HG03378 (cell line): ENCODE results near the gene NDUFC1.
"Not testable (repeated sequence)": the region's sequence is repeated elsewhere in the genome, so short reads cannot be mapped to it uniquely, and the experiment has no call there.

Experiments used
- ATAC-seq: cut with Tn5 transposase; IDR thresholded peaks from one replicate; pipeline ENCODE4 v1.9.1; 2021; ENCODE audit warnings: mild to moderate bottlenecking, moderate library complexity; ENCODE audit not compliant: unreplicated experiment

NDUFC1 gene

DNA sequence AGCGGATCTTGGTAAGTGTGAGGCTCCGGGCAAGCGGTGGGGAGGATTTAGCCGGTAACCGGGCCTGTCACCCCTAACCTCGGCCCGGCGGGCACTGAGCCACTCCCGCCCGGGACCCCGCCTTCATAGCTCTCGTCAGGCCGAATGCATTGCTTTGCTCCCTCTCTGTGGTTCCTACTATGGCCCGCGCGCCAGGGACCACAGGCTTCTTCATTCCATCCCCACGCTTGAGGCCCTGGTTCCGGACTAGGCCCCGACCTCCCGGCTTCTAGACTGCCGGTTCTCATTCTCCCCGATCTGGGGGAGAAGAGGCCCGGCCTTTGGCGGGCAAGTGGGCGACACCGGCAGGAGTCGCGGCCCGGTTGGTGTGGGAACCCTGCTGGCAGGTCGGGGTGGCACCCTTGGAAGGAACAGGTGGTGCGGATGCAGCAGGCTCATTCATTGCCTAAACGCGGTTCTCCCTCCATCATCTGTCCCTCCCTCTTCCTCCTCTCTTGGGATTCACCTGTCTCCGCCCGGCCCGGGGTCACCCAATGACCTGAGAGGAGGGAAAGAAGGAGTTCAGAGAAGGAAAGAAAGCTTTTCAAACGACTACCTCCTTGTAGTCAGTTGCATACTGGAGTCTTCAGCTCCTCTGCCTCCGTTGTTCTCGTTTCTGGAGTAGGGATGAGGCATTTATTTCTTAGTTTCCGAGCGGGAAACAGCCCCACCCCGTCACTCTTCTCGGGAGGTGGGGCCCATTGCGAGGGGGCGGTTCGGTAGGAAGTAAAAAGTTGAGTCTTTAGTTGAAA is at the start of gene NDUFC1:
NDUFC1 (minus strand) TSS at position 657 of the 791 bp plus-strand sequence. CDS start 6,679 bp downstream, outside the sequence.
- peak; percentile 40 for ATAC-seq

- ATAC-seq = no peak
Observed at GRCh38 chr4:139337612-139338011, 35.3 kb upstream of the NDUFC1 start.

GRCh38 chr4:139333046-139333445 is 30.8 kb upstream of the NDUFC1 start:
- ATAC-seq = no peak

DNA sequence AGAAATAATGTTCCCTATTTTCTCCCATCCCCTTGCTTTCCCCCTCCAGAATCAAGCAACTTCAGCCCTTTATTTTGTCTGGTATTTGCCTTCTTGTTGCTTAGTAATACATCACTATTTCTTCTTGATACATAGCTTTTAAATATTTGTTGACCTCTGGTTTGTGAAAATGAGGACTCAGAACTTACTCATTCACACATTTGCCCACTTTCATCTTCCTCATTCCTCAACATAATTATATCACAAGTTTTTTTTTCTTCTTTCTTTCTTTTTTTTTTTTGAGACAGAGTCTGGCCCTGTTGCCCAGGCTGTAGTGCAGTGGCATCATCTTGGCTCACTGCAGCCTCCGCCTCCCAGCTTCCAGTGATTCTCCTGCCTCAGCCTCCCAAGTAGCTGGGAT is 28.9 kb upstream of the NDUFC1 start:
- no peak for ATAC-seq

GRCh38 chr4:139330283-139330682 is 28.0 kb upstream of the NDUFC1 start:
- ATAC-seq = no peak

GRCh38 chr4:139329665-139330200 is 27.5 kb upstream of the NDUFC1 start:
- ATAC-seq = no peak

DNA sequence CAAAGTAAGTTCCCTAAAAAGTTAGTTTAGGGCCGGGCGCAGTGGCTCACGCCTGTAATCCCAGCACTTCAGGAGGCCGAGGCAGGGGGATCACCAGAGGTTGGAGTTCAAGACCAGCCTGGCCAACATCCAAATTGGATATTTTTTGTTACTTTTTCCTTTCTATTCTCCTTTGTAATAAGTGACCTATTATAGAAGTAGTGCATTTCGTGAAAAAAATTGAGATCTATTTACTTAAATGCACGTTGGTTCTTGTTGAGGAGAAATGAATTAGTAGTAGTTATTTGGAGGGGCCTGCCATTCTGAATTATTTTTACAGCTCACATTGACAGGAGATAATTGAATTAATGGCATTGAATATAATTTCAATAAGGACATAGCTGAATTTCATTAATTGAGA is 22.3 kb upstream of the NDUFC1 start:
- ATAC-seq = no peak

GRCh38 chr4:139322541-139322940 is 20.3 kb upstream of the NDUFC1 start:
- not testable (repeated sequence) for ATAC-seq

GRCh38 chr4:139322070-139322469 is 19.8 kb upstream of the NDUFC1 start:
- ATAC-seq = not testable (repeated sequence)

- ATAC-seq = no peak
Observed at GRCh38 chr4:139319571-139319970, 17.3 kb upstream of the NDUFC1 start.

DNA sequence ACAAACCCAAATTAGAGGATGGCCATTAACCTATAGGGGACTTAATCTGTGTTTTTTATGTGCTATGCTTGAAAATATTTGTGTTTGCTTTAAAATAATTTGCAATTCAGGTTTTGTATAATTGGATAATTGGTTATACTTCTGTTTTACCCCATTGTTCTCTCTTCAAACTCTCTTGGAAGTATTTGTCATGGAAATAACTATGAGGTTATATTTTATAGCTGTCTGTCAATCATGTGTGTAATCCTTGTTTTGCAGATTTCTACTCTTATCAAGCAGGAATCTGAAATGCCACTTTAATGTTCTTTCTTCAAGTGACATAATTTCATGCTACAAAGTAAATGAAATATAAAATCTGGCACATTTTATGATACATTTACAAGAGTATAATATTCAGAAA is 15.4 kb upstream of the NDUFC1 start:
- ATAC-seq = no peak

DNA sequence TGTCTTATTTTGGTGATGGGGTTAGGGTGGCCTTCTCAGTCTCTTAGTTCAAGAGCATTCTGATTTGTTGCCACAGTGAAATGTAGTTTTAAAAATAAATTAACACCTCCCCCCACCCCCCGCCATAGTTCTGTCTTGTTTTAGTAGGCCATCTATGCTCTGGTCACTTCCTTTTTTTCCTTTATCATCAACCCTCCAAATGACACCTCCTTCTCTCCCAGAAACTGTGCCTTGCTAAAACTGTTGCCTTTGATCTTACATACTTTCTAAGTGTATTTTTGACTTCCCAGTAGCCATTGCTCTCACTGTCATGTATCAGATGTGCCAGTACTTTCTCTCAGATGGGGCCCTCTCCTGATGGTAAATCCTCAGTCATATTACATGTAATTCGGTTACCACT is 14.5 kb upstream of the NDUFC1 start:
- no peak for ATAC-seq

DNA sequence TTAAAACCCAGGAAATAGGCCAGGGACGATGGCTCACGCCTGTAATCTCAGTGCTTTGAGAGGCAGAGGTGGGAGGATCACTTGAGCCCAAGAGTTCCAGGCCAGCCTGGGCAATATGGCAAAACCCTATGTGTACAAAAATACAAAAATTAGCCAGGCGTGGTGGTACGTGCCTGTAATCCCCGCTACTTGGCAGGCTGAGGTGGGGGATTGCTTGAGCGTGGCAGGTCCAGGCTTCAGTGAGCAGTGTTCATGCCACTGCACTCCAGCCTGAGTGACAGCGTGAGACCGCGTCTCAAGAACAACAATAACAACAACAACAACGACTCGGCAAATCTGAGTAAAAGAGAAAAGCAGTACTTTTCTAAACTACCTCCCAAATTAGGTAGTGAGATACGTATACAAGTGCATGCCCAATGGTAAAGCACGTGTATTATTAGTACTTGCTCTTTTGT is 13.0 kb upstream of the NDUFC1 start:
- ATAC-seq = peak; percentile 51

GRCh38 chr4:139314047-139314800 is 11.9 kb upstream of the NDUFC1 start:
- ATAC-seq = no peak

- not testable (repeated sequence) for ATAC-seq
Observed at GRCh38 chr4:139313414-139313813, 11.1 kb upstream of the NDUFC1 start.

GRCh38 chr4:139312552-139313332 is 10.5 kb upstream of the NDUFC1 start:
- ATAC-seq = no peak

GRCh38 chr4:139311909-139312308 is 9.6 kb upstream of the NDUFC1 start:
- no peak for ATAC-seq

DNA sequence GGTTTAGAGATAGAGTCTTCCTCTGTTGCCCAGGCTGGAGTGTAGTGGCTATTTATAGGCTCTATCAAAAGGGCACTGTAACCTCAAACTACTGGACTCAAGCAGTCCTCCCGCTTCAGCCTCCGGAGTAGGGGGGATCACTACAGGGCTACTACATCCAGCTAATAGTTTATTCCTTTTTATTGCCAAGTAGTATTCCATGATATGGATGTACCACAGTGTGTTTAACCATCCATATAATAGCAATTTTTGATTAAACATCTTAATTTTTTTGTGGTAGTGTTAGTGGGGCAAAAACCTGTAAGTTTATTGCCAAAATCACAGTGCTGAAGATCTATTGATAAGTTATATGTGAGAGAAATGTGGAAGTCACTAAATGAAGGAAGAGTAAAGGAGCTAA is 2.6 kb upstream of the NDUFC1 start:
- no peak for ATAC-seq

- peak; percentile 78 for ATAC-seq
Observed at GRCh38 chr4:139301113-139301820, 1.0 kb downstream of the NDUFC1 start, which contains the start of gene NAA15. Gene NAA15 (plus strand): TSS chr4:139301505. CDS start chr4:139301778, 273 bp downstream.

- ATAC-seq = peak; percentile 6
Observed at GRCh38 chr4:139300431-139301112, 1.7 kb downstream of the NDUFC1 start.
